H1 (cell line): ENCODE results near the gene SYVN1. TPM values are rescaled to one million over a fixed set of nuclear protein-coding genes. Genes with fewer than 3 reads are reported as not detected.

Source experiments
- CTCF ChIA-PET: fragments of 300-600 bp; sonication (Branson Sonifier 250); formaldehyde crosslinking; loops from one replicate; lab custom pipeline; 2021; ENCODE audit not compliant: partially characterized antibody; lab: Charles Lee
- POLR2A ChIA-PET: fragments of 300-600 bp; sonication (Branson Sonifier 250); formaldehyde crosslinking; loops from one replicate; lab custom pipeline; 2021; ENCODE audit warnings: inconsistent platforms; ENCODE audit not compliant: partially characterized antibody; lab: Charles Lee
- DNase-seq, 2 experiments: peaks; one replicate each; pipeline versions ENCODE4 v3.0.0 to v3.0.0-alpha.2; 2010 to 2022; ENCODE audit warnings: low spot score in 2 of 2, low read depth in 1 of 2, mixed read lengths in 1 of 2
- FAIRE-seq: peaks from 2 replicates; lab custom pipeline; 2011; peaks lifted over from hg19 to GRCh38; lab: Jason Lieb, UNC
- H2AFZ ChIP-seq: 2 replicates; pipeline ENCODE4 v1.8.1; 2012; ENCODE audit warnings: low read length, inconsistent platforms
- H2AK5ac ChIP-seq: 2 replicates; pipeline ENCODE4 v1.6.1; 2013; ENCODE audit warnings: low read depth, low read length
- H2BK120ac ChIP-seq: replicated peaks from 2 replicates; pipeline ENCODE3; 2013; ENCODE audit warnings: low read depth, low read length, inconsistent platforms
- H2BK12ac ChIP-seq: 2 replicates; pipeline ENCODE4 v1.6.1; 2013; ENCODE audit warnings: low read depth, low read length
- H2BK15ac ChIP-seq: 2 replicates; pipeline ENCODE4 v1.6.1; 2013; ENCODE audit warnings: low read length
- H2BK20ac ChIP-seq: 2 replicates; pipeline ENCODE4 v1.6.1; 2013; ENCODE audit warnings: low read length
- H2BK5ac ChIP-seq: 2 replicates; pipeline ENCODE4 v1.6.1; 2013; ENCODE audit warnings: low read depth, low read length
- H3K14ac ChIP-seq: 2 replicates; pipeline ENCODE4 v1.6.1; 2013; ENCODE audit warnings: inconsistent platforms; ENCODE audit not compliant: insufficient read length
- H3K18ac ChIP-seq: 2 replicates; pipeline ENCODE4 v1.6.1; 2013; ENCODE audit warnings: low read length; ENCODE audit errors: extremely low read depth
- H3K23ac ChIP-seq: 2 replicates; pipeline ENCODE4 v1.6.1; 2013; ENCODE audit warnings: inconsistent platforms; ENCODE audit not compliant: insufficient read length
- H3K23me2 ChIP-seq: 2 replicates; pipeline ENCODE4 v1.6.1; 2013; ENCODE audit warnings: low read depth, low read length
- H3K27ac ChIP-seq: 2 replicates; pipeline ENCODE4 v1.6.1; 2011; ENCODE audit warnings: low read depth, low read length, inconsistent platforms
- H3K27me3 ChIP-seq, 4 experiments: replicated peaks in 1 of 4; 1 replicate in 1 of 4; 2 replicates in 3 of 4; pipeline versions ENCODE4 v1.6.1 to v1.8.1; 2011 to 2013; ENCODE audit warnings: low read length in 3 of 4, mild to moderate bottlenecking in 3 of 4, inconsistent platforms in 2 of 4, mixed read lengths in 2 of 4, moderate library complexity in 1 of 4; ENCODE audit not compliant: control insufficient read depth in 3 of 4, insufficient read depth in 3 of 4; ENCODE audit errors: extremely low read depth in 1 of 4
- H3K36me3 ChIP-seq, 4 experiments: 2 replicates each; pipeline versions ENCODE4 v1.6.1 to v1.8.1; 2011 to 2013; ENCODE audit warnings: mild to moderate bottlenecking in 4 of 4, low read length in 3 of 4, moderate library complexity in 2 of 4, control low read depth in 1 of 4, inconsistent platforms in 1 of 4; ENCODE audit not compliant: insufficient read depth in 4 of 4, control insufficient read depth in 2 of 4
- H3K4ac ChIP-seq: replicated peaks from 2 replicates; pipeline ENCODE3; 2013; ENCODE audit warnings: low read length, low read depth, mixed read lengths, inconsistent platforms; ENCODE audit not compliant: insufficient read length
- H3K4me1 ChIP-seq, 4 experiments: replicated peaks in 1 of 4; 1 replicate in 1 of 4; 2 replicates in 3 of 4; pipeline versions ENCODE4 v1.6.1 to v1.8.1; 2011 to 2013; ENCODE audit warnings: low read length in 3 of 4, inconsistent platforms in 2 of 4, mixed read lengths in 1 of 4; ENCODE audit not compliant: insufficient read depth in 4 of 4, control insufficient read depth in 3 of 4
- H3K4me2 ChIP-seq, 2 experiments: 2 replicates each; pipeline versions ENCODE4 v1.6.1 to v1.8.1; 2011 to 2013; ENCODE audit warnings: low read depth in 2 of 2, low read length in 2 of 2, control low read depth in 1 of 2, inconsistent platforms in 1 of 2, mild to moderate bottlenecking in 1 of 2; ENCODE audit not compliant: insufficient read depth in 1 of 2
- H3K4me3 ChIP-seq, 4 experiments: fragments of 200-600, 300-600 bp in 1 of 4; sonication (generic), shearing (Covaris generic), sonication (Bioruptor Twin) in 1 of 4; 2 replicates each; pipeline versions ENCODE4 v1.5.1 to v1.8.1; 2011 to 2016; ENCODE audit warnings: low read length in 4 of 4, low read depth in 3 of 4, control low read depth in 2 of 4, inconsistent platforms in 2 of 4, mild to moderate bottlenecking in 2 of 4, mixed read lengths in 1 of 4, moderate library complexity in 1 of 4; ENCODE audit not compliant: insufficient read depth in 2 of 4; ENCODE audit errors: extremely low read depth in 1 of 4
- H3K56ac ChIP-seq: replicated peaks from 2 replicates; pipeline ENCODE3; 2013; ENCODE audit warnings: low read depth, mild to moderate bottlenecking, mixed read lengths, low read length, inconsistent platforms; ENCODE audit not compliant: insufficient read length
- H3K79me1 ChIP-seq: 2 replicates; pipeline ENCODE4 v1.6.1; 2013; ENCODE audit warnings: low read depth, low read length, control low read depth
- H3K79me2 ChIP-seq, 2 experiments: 2 replicates each; pipeline versions ENCODE4 v1.6.1 to v1.8.1; 2012 to 2013; ENCODE audit warnings: low read length in 2 of 2, mild to moderate bottlenecking in 2 of 2, inconsistent platforms in 1 of 2; ENCODE audit not compliant: insufficient read depth in 2 of 2, control insufficient read depth in 1 of 2
- H3K9ac ChIP-seq, 4 experiments: replicated peaks in 1 of 4; 1 replicate in 1 of 4; 2 replicates in 3 of 4; pipeline versions ENCODE4 v1.6.1 to v1.8.1; 2011 to 2013; ENCODE audit warnings: low read depth in 3 of 4, low read length in 3 of 4, control low read depth in 2 of 4, mild to moderate bottlenecking in 2 of 4, moderate library complexity in 2 of 4, inconsistent platforms in 1 of 4; ENCODE audit errors: extremely low read depth in 1 of 4
- H3K9me3 ChIP-seq, 2 experiments: 2 replicates each; pipeline versions ENCODE4 v1.6.1 to v1.8.1; 2012 to 2013; ENCODE audit warnings: mild to moderate bottlenecking in 2 of 2, moderate library complexity in 2 of 2, control low read depth in 1 of 2, inconsistent platforms in 1 of 2, low read depth in 1 of 2, low read length in 1 of 2, mixed read lengths in 1 of 2; ENCODE audit not compliant: insufficient read depth in 2 of 2
- H4K20me1 ChIP-seq, 2 experiments: replicated peaks in 1 of 2; 2 replicates each; pipeline versions ENCODE3 to v1.8.1; 2011 to 2013; ENCODE audit warnings: inconsistent platforms in 2 of 2, low read length in 2 of 2, mild to moderate bottlenecking in 1 of 2; ENCODE audit not compliant: insufficient read depth in 2 of 2, control insufficient read depth in 1 of 2
- H4K5ac ChIP-seq: 2 replicates; pipeline ENCODE4 v1.6.1; 2013; ENCODE audit warnings: low read length, low read depth, mixed read lengths, inconsistent platforms; ENCODE audit not compliant: insufficient read length
- H4K8ac ChIP-seq: 2 replicates; pipeline ENCODE4 v1.8.0; 2013; ENCODE audit warnings: mild to moderate bottlenecking, moderate library complexity, low read length, inconsistent platforms; ENCODE audit not compliant: insufficient read depth; ENCODE audit errors: extremely low read depth
- H4K91ac ChIP-seq: replicated peaks from 2 replicates; pipeline ENCODE3; 2013; ENCODE audit warnings: low read length, mixed read lengths, inconsistent platforms; ENCODE audit not compliant: insufficient read length
- RNF2 ChIP-seq: fragments of 200-900, 300-1000 bp; sonication (generic); IDR thresholded peaks from 2 replicates; pipeline ENCODE4 v1.7.1; 2016; ENCODE audit warnings: borderline replicate concordance, low read depth, mild to moderate bottlenecking, antibody characterized with exemption, low read length; ENCODE audit not compliant: poor library complexity, severe bottlenecking; ENCODE audit errors: missing control alignments
- YY1 ChIP-seq: IDR thresholded peaks from 2 replicates; pipeline ENCODE4 v1.6.1; 2011; ENCODE audit warnings: low read depth, mild to moderate bottlenecking, low read length
- WGBS, 2 experiments: shearing (Covaris generic) in 1 of 2; methylation state at CpG; one replicate each; pipeline versions ENCODE4 v1.1.6 to v1.1.7; 2013 to 2015; ENCODE audit warnings: low lambda C conversion rate in 2 of 2, mixed read lengths in 2 of 2, inconsistent platforms in 1 of 2, low coverage in 1 of 2, missing lambda C conversion rate in 1 of 2; ENCODE audit not compliant: insufficient replicate concordance in 2 of 2, insufficient coverage in 1 of 2, insufficient read length in 1 of 2; ENCODE audit errors: extremely low coverage in 1 of 2, missing lambda C conversion rate in 1 of 2; 5-methylcytosine and 5-hydroxymethylcytosine counted together
- polyA plus RNA-seq, 7 experiments: library from polyadenylated mRNA; depleted of rRNA in 3 of 7; stranded (reverse) in 5 of 7; unstranded in 2 of 7; fragments of >200 nt in 5 of 7; fragments of 200-250 nt in 2 of 7; gene quantifications; 1 replicate in 5 of 7; 2 replicates in 1 of 7; 4 replicates in 1 of 7; pipeline versions ENCODE4 v1.2.1 to v1.2.3, GENCODE V29; 2011 to 2013; ENCODE audit warnings: missing spikeins in 2 of 7, mixed read lengths in 2 of 7
- total RNA-seq: library from RNA; stranded (reverse); fragmentation: NEBNext Ultra II Directional; extraction: Animal tissue kit (Norgen Biotek cat#: 25700); gene quantifications from 2 replicates; pipeline ENCODE4 v1.2.1, GENCODE V29; 2021

Gene SYVN1
- total and polyA plus RNA-seq, 2 of the 8 experiments (the other 6 are each of a cell fraction or from before 2014, with no cell fraction given): 27.8 to 29.4 TPM

GRCh38 chr11:65183201-65183891 lies 49.0 kb upstream of the SYVN1 start:
- Histone ChIP-seq H2BK20ac (no peak overlapping the region), H3K4ac (no peak overlapping the region), H4K5ac (no peak overlapping the region), H2BK15ac (peak overlapping the region; percentile 36; the same call in 1 of the 2 replicates), H3K79me2 (peaks cover 0 to 13% of the 10 kb centered on the region in 2 experiments; a peak in 2 of 4 replicates), H2BK5ac (0 out of 2 replicates have a peak overlapping the region, but pooled peaks have one; percentile 91), H3K4me1 (peaks cover 7 to 38% (median 26%) of the 10 kb centered on the region in 4 experiments), H3K9ac (no peak overlapping the region), H3K4me3 (peak overlapping the region; percentile 65 to 82 (median 74)), H3K4me2 (peak overlapping the region; percentile 72 to 92), H3K79me1 (peaks cover 10% of the 10 kb centered on the region; the same call in 1 of the 2 replicates), H3K56ac (no peak overlapping the region), H4K20me1 (peaks cover 0 to 5% of the 10 kb centered on the region in 2 experiments), H3K23me2 (peaks cover 10% of the 10 kb centered on the region), H4K8ac (no peak overlapping the region; the same call in 1 of the 2 replicates), H3K27ac (no peak overlapping the region; the same call in 1 of the 2 replicates), H3K9me3 (no peaks in the 10 kb centered on the region), H2BK120ac (no peak overlapping the region), H2AFZ (no peak overlapping the region), H4K91ac (peak overlapping the region; percentile 25), H3K27me3 (no peaks in the 10 kb centered on the region), H2AK5ac (peak overlapping the region; percentile 3; the same call in 1 of the 2 replicates), H3K36me3 (peaks cover 9 to 26% (median 14%) of the 10 kb centered on the region in 4 experiments; a peak in 7 of 8 replicates), H3K18ac (peak overlapping the region; percentile 15; the same call in 1 of the 2 replicates), H3K23ac (no peak overlapping the region), H2BK12ac (0 out of 2 replicates have a peak overlapping the region, but pooled peaks have one; percentile 7), H3K14ac (no peak overlapping the region)
- CTCF ChIA-PET: interaction anchor here (0.9 to 7.3 kb wide), 7 partner anchors 17 to 131 kb away, joined by 3 to 47 read pairs (median 4); partner anchors contain the start of genes CDC42EP2, FAU and MRPL49
- no peak for DNase-seq
- WGBS, 2 experiments: 72% methylated on average over 15 of the region's 19 CpGs; no CpG with 5 or more reads in 1 of the 2 experiments
- POLR2A ChIA-PET: interaction anchor here (0.9 to 4.9 kb wide), 17 partner anchors 10 to 316 kb away, joined by 3 to 35 read pairs (median 4); partner anchors contain the start of genes FAU, MALAT1, MRPL49 and POLA2
- TF ChIP-seq YY1 (0 out of 2 replicates have a peak, but pooled peaks have one; percentile 18), RNF2 (no peak)
- FAIRE-seq: no peak
